K562 (cell line): ENCODE results near the gene TMEM63A.

ENCODE experiments used
- EZH2 ChIP-seq: IDR thresholded peaks from 2 replicates; pipeline ENCODE4 v1.6.1; 2012; ENCODE audit warnings: low read depth, mild to moderate bottlenecking, inconsistent platforms, low read length, borderline replicate concordance
- HLTF ChIP-seq: fragments of 450-650 bp; IDR thresholded peaks from 2 replicates; pipeline ENCODE4 v1.6.1; 2016
- NCOR1 ChIP-seq: fragments of 450-650 bp; IDR thresholded peaks from 2 replicates; pipeline ENCODE4 v1.6.1; 2016; ENCODE audit warnings: mild to moderate bottlenecking, moderate library complexity
- NRF1 ChIP-seq, 2 experiments: fragments of 450-650 bp; IDR thresholded peaks in 1 of 2; conservative IDR thresholded peaks in 1 of 2; 2 replicates each; pipeline ENCODE4 v1.6.1; 2014; ENCODE audit warnings: mild to moderate bottlenecking in 2 of 2
- POU5F1 ChIP-seq: fragments of 150-350 bp; IDR thresholded peaks from 2 replicates; pipeline ENCODE4 v1.6.1; 2014; ENCODE audit warnings: borderline replicate concordance, low read length, low read depth, mild to moderate bottlenecking; ENCODE audit not compliant: partially characterized antibody
- SMARCA5 ChIP-seq: fragments of 450-650 bp; IDR thresholded peaks from 2 replicates; pipeline ENCODE4 v1.6.1; 2016
- TCF7L2 ChIP-seq: fragments of 150-350 bp; IDR thresholded peaks from 2 replicates; pipeline ENCODE4 v1.6.1; 2016; ENCODE audit warnings: low read depth, mild to moderate bottlenecking, low read length, moderate library complexity
- YBX1 ChIP-seq: fragments of 450-650 bp; IDR thresholded peaks from 2 replicates; pipeline ENCODE4 v1.7.1; 2016; ENCODE audit warnings: mild to moderate bottlenecking
- ZNF3 ChIP-seq: fragments of 250-450 bp; sonication (Bioruptor Pico); IDR thresholded peaks from 2 replicates; pipeline ENCODE4 v1.5.0; 2021; ENCODE audit warnings: mild to moderate bottlenecking, moderate library complexity
- TF ChIP-seq, protein P1 (sequence below), 3 experiments: IDR thresholded peaks in 2 of 3; conservative IDR thresholded peaks in 1 of 3; 2 replicates each; pipeline ENCODE4 v1.5.1; 2011 to 2012; ENCODE audit warnings: low read length in 3 of 3, mild to moderate bottlenecking in 3 of 3, control low read depth in 2 of 3, improper control_type of control experiment in 1 of 3, inconsistent platforms in 1 of 3, low read depth in 1 of 3, mixed read lengths in 1 of 3, moderate library complexity in 1 of 3; ENCODE audit not compliant: insufficient read depth in 2 of 3

DNA sequence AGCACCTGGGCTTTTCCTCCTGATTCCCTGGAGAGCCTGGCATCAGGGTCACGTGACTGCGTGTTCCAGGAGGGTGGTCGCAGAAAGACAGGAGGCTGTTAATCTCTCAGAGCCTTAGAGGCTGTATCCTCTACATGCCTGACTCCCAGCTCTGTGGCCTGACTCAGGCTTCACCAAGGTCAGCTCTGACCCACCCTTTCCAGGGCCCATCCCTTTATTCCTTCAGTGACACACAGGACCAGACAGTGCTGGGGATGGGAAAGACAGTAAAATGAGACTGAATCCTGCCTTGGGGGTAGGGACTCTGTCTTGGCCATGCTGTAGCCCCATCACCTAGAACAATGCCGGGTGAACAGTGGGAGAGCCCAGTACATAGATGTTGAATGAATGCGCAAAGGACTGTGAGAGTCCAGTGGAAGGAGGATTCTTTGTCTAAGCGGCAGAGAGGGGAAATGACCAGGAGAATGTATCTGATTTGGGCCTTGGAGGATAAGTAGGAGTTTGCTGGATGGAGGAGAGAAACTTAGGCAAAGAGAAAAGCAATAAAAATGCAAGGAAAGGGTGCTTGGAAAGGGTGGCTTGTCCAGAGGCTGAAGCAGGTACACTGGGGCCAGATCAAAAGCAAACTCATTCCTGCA lies 39.3 kb downstream of the TMEM63A start:
- TF ChIP-seq, protein P1, sequence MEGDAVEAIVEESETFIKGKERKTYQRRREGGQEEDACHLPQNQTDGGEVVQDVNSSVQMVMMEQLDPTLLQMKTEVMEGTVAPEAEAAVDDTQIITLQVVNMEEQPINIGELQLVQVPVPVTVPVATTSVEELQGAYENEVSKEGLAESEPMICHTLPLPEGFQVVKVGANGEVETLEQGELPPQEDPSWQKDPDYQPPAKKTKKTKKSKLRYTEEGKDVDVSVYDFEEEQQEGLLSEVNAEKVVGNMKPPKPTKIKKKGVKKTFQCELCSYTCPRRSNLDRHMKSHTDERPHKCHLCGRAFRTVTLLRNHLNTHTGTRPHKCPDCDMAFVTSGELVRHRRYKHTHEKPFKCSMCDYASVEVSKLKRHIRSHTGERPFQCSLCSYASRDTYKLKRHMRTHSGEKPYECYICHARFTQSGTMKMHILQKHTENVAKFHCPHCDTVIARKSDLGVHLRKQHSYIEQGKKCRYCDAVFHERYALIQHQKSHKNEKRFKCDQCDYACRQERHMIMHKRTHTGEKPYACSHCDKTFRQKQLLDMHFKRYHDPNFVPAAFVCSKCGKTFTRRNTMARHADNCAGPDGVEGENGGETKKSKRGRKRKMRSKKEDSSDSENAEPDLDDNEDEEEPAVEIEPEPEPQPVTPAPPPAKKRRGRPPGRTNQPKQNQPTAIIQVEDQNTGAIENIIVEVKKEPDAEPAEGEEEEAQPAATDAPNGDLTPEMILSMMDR (IDR thresholded peaks at IDR 0.05 in 2 of 3, conservative IDR thresholded peaks at IDR 0.05 in 1 of 3; ENCODE audit: insufficient read depth in 2 of 3, low read depth in 1 of 3, low read length in 3 of 3): no peak
- no peak for TF ChIP-seq YBX1
- no peak for TF ChIP-seq NCOR1
- no peak for TF ChIP-seq SMARCA5
- TF ChIP-seq TCF7L2: no peak
- TF ChIP-seq EZH2: no peak
- no peak for TF ChIP-seq NRF1 (conservative IDR thresholded peaks at IDR 0.05 in 1 of 2, IDR thresholded peaks at IDR 0.05 in 1 of 2)
- no peak for TF ChIP-seq HLTF
- TF ChIP-seq POU5F1: no peak
- TF ChIP-seq ZNF3: no peak
